HK-2 (cell line): ENCODE measurements around the gene NIT1.
A peak's percentile ranks its signal among the peaks of the same experiment; 100 is the strongest.

ENCODE experiments used
- DNase-seq: peaks from one replicate; pipeline ENCODE4 v3.0.0-alpha.2; 2018; ENCODE audit not compliant: unreplicated experiment

NIT1 gene

DNA sequence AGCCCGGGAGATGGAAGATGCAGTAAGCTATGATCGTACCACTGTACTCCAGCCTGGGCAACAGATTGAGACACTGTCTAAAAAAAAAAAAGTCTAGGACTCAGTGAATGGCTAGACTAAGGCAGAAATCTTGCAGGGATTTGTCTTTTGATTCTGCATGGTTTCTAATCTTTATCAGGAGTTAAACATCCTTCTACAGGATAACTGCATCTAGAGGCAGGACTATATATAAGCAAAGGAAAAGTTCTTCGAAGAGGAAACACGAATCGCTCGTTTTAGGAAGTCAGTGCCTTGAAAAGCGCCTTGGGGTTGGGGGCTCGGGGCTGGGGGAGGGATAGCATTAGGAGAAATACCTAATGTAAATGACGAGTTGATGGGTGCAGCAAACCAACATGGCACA, 35.3 kb downstream of the NIT1 start:
- DNase-seq: no peak

DNA sequence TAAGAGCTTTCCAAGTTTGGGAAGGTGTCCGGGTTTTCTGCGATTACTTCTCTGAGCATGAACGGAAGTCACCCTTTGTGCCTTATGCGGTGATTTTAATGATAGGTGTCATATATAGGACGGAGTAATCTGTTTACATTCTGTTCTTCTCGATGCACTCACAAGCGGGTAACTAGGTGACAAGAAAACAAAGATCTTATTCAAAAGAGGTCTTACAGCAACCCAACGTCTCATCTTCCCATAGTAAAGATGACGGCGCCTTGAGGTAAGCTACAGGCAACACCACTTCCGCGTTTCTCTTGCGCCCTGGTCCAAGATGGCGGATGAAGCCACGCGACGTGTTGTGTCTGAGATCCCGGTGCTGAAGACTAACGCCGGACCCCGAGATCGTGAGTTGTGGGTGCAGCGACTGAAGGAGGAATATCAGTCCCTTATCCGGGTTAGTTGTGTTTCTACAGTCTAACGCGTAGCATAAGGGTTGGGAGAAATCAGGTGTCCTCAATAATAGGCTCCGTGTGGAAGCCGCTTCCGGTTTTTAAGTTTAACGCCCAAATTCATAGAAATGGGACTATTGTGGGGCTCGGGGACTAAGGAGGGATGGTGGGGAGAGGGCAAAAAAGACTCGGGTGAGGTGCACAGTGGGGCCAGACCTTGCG, 35.9 kb downstream of the NIT1 start, which contains the start of gene UFC1:
TSS of gene UFC1 (plus strand) at position 297 of the 656 bp plus-strand sequence. CDS start at position 317, 20 bp downstream.
- peak; percentile 78 for DNase-seq

DNA sequence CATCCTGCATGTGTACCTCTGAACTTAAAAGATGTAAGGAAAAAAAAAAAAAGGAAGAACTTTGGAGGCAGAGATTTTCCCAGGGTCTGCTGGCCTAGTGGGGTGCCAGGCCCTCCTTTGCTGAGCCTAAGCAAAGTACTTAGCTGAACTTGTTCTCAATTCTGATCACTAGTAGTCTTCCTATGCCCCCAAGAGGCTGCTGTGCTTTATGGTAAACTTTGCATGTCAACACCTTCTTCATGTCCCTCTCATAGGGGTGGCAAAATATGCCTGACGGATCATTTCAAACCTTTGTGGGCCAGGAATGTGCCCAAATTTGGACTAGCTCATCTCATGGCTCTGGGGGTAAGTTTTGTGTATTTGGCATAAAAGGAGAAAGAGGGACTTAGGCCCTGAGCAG, 40.0 kb downstream of the NIT1 start:
- no peak for DNase-seq

DNA sequence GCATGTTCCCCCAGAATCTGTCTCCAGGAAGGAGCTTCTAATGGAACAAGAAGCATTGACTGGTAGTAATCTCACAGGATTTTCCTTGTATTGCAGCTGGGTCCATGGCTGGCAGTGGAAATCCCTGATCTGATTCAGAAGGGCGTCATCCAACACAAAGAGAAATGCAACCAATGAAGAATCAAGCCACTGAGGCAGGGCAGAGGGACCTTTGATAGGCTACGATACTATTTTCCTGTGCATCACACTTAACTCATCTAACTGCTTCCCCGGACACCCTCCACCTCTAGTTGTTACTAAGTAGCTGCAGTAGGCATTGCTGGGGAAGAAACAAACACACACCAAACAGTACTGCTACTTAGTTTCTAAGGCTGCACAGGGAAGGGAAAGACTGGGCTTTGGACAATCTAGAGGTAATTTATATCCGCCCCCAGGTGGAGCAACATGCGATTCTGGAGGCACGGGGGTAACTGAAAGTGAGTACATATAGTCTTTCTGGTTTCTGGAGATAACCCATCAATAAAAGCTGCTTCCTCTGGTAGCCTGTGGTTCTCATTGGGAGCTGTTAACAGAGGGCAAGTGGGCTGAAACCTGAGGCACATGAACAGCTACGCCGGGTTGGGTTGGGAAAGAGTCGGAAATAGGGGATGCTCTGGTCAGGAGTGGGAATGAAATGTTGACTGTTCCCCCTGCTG, 40.6 kb downstream of the NIT1 start:
- DNase-seq: no peak

DNA sequence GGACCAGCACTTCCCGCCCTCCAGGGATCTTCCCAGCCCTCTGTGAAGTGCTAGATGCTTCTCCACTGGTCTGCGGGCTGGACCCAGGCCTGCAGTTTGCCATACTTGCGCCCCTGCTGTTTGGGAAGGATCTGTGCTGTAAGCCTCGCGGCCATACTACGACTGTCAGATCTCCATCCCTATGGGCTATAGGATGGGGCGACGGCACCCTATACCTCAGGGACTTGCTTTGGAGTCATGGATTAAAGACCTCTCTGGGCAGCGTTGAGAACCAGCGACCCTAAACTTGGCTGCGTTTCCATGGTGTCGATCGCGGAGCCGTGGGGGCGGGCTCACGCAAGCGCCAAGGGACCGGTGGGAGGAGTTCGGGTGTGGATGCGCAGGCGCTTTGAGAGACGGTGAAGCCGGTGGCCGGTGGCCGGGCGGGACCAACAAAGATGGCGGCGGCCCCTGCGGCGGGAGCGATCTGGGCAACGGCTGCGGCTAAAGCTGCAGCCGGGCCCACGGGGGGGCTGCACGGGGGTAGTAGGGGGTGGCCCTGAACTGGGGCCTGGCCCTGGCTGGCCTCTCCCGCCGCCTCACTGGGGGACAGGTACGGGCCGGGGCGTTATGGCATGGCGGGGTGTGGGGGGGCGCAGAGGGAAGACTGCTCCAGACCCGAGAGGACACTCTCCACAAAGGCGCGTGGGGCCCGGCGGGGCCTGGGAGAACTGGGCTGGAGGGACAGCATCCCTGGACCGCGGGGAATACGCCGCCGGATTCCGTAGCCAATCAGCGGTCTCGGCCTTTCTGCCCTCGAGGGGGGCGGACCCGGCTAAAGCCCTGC, 41.4 kb downstream of the NIT1 start, which contains the start of gene USP21:
TSS of gene USP21 (plus strand) at position 414 of the 826 bp plus-strand sequence. CDS start 1,141 bp downstream, outside the sequence.
- DNase-seq: peak; percentile 91

DNA sequence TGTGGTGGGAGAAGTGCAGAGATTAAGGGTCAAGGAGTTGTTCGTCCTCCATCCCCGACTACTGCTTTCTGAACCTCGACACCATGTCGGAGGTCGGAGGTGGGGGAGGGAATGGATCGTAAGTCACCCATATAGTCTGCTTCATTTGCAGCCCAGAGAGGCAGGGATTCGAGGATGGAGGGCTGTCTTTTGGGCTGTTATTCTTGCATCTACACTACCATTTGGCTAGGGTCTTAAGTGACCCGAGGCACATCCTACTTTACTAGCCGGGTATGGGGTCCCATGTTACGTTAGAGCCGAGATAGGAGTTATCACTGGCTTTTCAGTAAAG, 42.0 kb downstream of the NIT1 start:
- no peak for DNase-seq

DNA sequence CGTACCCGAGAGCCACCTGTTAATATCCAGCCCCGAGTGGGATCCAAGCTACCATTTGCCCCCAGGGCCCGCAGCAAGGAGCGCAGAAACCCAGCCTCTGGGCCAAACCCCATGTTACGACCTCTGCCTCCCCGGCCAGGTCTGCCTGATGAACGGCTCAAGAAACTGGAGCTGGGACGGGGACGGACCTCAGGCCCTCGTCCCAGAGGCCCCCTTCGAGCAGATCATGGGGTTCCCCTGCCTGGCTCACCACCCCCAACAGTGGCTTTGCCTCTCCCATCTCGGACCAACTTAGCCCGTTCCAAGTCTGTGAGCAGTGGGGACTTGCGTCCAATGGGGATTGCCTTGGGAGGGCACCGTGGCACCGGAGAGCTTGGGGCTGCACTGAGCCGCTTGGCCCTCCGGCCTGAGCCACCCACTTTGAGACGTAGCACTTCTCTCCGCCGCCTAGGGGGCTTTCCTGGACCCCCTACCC, 42.8 kb downstream of the NIT1 start:
- no peak for DNase-seq

DNA sequence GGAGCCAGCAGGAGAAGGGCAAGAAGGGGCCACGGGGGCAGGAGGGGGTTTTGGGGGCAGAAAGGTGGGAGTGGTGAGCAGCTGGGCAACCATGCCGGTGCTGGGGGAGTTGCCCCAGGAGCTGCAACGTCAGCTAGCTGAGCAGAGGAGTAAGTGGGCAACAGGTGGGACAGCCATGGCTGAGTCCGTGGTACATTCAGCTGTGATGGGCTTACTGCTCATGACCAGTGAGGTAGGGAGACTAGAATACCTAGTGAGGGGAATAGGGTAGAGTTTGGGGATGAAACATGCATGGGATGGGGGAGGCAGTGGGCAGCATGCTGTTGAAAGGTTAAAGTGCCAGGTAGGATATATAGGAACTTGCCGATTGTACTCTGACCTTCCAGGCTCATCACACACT, 43.7 kb downstream of the NIT1 start:
- no peak for DNase-seq

DNA sequence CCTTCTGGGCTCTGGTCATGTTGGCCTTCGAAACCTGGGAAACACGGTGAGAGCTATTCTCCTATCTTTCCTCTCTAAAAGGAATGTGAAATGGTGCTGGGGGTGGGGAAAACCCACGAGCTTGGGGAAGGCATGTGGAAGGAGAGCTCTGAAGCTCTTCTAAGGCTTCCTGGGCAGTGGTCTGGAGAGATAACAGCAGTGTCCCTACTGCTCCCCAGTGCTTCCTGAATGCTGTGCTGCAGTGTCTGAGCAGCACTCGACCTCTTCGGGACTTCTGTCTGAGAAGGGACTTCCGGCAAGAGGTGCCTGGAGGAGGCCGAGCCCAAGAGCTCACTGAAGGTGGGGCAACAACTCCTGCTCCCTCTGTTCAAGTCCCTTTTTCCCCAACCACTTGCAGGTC, 44.1 kb downstream of the NIT1 start:
- DNase-seq: no peak

DNA sequence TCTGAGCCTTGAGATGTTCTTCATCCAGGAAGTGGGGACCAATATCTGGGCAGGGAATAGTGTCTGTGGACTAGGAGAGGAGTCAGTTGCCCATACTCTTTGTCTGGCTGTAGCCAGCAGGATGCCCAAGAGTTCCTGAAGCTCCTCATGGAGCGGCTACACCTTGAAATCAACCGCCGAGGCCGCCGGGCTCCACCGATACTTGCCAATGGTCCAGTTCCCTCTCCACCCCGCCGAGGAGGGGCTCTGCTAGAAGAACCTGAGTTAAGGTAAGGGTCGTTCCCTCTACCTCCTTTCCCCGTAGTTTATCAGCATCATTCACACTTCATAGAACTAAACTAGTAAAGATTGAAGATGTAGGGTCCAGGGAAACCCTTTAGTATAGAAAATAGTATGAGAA, 44.9 kb downstream of the NIT1 start:
- no peak for DNase-seq

DNA sequence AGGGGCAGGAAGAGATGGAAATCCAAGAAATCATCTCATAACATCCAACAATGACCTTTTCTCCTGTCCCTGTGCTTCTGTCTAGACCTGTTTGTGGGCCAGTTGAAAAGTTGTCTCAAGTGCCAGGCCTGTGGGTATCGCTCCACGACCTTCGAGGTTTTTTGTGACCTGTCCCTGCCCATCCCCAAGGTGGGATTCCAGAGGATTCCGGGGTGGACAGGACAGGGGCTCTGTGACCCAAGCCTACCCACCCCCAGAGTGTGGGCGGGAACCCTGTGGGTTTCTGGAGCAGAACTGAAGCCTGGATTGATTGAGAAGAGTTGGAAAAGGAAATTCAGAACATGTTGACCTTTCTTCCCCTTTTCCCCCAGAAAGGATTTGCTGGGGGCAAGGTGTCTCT, 45.9 kb downstream of the NIT1 start:
- no peak for DNase-seq

DNA sequence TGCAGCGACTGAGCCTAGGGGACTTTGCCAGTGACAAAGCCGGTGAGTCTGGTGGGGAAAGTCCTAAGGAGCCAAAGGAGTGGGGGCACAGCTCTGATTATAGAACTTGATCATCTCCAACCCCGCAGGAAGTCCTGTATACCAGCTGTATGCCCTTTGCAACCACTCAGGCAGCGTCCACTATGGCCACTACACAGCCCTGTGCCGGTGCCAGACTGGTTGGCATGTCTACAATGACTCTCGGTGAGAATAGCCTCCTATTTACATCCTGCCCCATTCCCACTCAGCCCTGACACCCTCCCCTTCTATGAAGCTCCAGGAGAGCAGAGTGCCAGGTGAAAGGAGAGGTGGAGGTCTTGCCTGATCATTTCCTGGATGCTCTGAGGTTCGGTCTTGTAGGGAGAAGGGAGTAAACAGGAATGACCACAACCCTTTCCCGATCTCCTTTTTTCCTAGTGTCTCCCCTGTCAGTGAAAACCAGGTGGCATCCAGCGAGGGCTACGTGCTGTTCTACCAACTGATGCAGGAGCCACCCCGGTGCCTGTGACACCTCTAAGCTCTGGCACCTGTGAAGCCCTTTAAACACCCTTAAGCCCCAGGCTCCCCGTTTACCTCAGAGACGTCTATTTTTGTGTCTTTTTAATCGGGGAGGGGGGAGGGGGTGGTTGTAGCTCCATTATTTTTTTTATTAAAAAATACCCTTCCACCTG, 47.2 kb downstream of the NIT1 start:
- no peak for DNase-seq

DNA sequence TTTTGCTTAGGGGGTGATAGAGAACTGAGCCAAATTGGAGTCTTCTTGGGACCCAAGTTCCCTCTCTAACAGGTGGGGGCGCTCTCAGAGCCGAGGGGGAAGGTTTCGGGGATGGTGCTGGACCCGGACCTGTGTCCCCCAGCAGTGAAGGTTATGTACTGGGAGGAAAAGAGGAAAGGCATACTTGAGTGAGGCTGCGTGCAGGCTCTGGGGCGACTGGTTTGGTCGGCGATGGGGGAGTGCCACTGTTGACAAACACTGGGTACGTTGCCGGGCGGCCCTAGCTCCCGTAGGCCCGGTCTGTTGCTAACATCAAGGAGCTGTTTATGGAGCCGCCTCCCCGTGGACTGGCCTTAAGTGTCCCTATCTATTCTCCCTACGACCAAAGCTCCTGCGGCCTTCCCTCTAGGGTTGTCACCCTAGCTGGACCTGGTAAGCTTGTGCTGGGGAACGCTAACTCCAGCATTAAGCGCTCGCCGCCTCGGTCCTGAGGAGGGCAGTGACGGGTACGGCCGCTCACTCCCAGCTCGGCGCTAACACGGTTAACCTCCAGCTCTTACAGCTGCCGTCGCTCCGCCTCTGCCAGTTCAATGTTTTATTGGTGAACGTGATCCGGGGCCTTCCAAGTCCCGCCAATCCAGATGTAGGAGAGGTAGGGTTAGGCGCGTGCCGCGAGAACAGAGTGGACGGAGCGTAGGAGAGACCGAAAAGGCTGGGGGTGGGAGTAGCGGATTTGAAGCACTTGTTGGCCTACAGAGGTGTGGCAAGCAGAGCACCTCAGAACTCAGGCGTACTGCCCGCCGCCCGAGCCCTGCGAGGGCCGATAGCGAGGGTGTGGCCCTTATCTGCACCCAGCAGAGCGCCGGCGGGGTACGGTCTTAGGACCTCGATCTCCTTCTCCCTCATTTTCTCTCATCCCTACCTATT, 48.1 kb downstream of the NIT1 start, which contains the start of gene PPOX:
TSS of gene PPOX (plus strand) at position 685 of the 927 bp plus-strand sequence. CDS start 422 bp downstream, outside the sequence.
- DNase-seq: peak; percentile 98

DNA sequence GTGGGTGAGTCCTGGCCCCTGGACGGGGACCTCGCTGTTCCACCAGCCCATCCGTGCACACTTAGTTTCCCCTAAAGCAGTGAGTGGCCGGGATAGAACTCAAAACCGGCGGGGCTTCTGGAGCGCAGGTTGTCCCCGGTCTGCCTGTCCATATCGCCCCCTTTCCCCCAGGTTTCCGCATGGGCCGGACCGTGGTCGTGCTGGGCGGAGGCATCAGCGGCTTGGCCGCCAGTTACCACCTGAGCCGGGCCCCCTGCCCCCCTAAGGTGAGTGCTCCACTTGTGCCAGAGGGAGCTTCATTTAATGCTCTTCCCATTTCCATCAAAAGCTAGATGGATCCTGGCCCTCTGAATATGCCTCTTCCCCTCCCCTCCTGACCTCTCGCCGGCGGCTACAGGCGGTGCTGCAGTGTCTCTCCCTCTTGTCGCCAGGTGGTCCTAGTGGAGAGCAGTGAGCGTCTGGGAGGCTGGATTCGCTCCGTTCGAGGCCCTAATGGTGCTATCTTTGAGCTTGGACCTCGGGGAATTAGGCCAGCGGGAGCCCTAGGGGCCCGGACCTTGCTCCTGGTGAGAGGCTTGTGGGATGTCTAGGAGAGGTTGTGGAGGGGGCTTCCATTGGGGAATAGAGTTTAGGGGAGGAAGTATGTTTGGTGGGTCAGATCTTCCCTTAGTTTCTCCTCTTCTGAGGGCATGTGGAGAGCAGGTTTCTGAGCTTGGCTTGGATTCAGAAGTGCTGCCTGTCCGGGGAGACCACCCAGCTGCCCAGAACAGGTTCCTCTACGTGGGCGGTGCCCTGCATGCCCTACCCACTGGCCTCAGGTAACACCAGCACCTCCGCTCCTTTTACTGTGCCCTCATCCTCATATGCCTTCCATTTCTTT, 49.0 kb downstream of the NIT1 start:
- DNase-seq: peak; percentile 42

DNA sequence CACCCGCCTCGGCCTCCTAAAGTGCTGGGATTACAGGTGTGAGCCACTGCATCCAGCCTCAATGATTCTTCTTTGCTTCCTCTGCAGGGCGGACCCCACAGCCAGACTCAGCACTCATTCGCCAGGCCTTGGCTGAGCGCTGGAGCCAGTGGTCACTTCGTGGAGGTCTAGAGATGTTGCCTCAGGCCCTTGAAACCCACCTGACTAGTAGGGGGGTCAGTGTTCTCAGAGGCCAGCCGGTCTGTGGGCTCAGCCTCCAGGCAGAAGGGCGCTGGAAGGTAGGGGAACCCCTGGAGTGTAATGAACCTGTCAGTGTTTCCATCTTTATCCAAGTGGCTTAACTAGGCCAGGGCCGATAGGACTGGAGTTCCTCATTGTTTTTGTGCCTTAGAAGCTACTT, 51.0 kb downstream of the NIT1 start:
- no peak for DNase-seq
